ENCODE results near the gene HDAC4.

HDAC4 gene

GRCh38 chr2:239190921-239191885 is 209.6 kb downstream of the HDAC4 start:
- TF ChIP-seq CREB1 (IDR thresholded peaks at IDR 0.05; ENCODE audit: low read depth) (no peak), YY1 (IDR thresholded peaks at IDR 0.05; ENCODE audit: low read depth) (no peak), CEBPB (IDR thresholded peaks at IDR 0.05) (no peak)

- no peak for TF ChIP-seq TAF1 (IDR thresholded peaks at IDR 0.05; ENCODE audit: low read depth)
- TF ChIP-seq RAD21 (IDR thresholded peaks at IDR 0.05; ENCODE audit: low read depth) = no peak
- TF ChIP-seq TCF12 (IDR thresholded peaks at IDR 0.05; ENCODE audit: low read depth) = no peak
- TF ChIP-seq USF1 (IDR thresholded peaks at IDR 0.05) = no peak
- no peak for TF ChIP-seq MAX (IDR thresholded peaks at IDR 0.05)
- TF ChIP-seq EGR1 (IDR thresholded peaks at IDR 0.05) = no peak
- no peak for TF ChIP-seq CEBPB (IDR thresholded peaks at IDR 0.05)
- TF ChIP-seq TEAD4 (IDR thresholded peaks at IDR 0.05) = no peak
- no peak for TF ChIP-seq FOXM1 (IDR thresholded peaks at IDR 0.05; ENCODE audit: borderline replicate concordance, low read depth)
- no peak for TF ChIP-seq YY1 (IDR thresholded peaks at IDR 0.05; ENCODE audit: low read depth)
- TF ChIP-seq ZBTB7A (IDR thresholded peaks at IDR 0.05; ENCODE audit: low read depth) = no peak
- TF ChIP-seq CREB1 (IDR thresholded peaks at IDR 0.05; ENCODE audit: low read depth) = no peak
- TF ChIP-seq EP300 (IDR thresholded peaks at IDR 0.05; ENCODE audit: borderline replicate concordance) = no peak
- TF ChIP-seq REST (IDR thresholded peaks at IDR 0.05; ENCODE audit: low read depth) = no peak
Observed at GRCh38 chr2:239190361-239190760, 210.5 kb downstream of the HDAC4 start.

GRCh38 chr2:239189711-239190131 is 211.1 kb downstream of the HDAC4 start:
- no peak for TF ChIP-seq TAF1 (IDR thresholded peaks at IDR 0.05; ENCODE audit: low read depth)
- no peak for TF ChIP-seq MAX (IDR thresholded peaks at IDR 0.05)
- TF ChIP-seq EGR1 (IDR thresholded peaks at IDR 0.05) = no peak
- TF ChIP-seq ZBTB7A (IDR thresholded peaks at IDR 0.05; ENCODE audit: low read depth) = no peak
- TF ChIP-seq REST (IDR thresholded peaks at IDR 0.05; ENCODE audit: low read depth) = no peak
- no peak for TF ChIP-seq RAD21 (IDR thresholded peaks at IDR 0.05; ENCODE audit: low read depth)
- no peak for TF ChIP-seq YY1 (IDR thresholded peaks at IDR 0.05; ENCODE audit: low read depth)
- TF ChIP-seq FOXM1 (IDR thresholded peaks at IDR 0.05; ENCODE audit: borderline replicate concordance, low read depth) = no peak
- TF ChIP-seq USF1 (IDR thresholded peaks at IDR 0.05) = no peak

- TF ChIP-seq MAX (IDR thresholded peaks at IDR 0.05) (no peak), TAF1 (IDR thresholded peaks at IDR 0.05; ENCODE audit: low read depth) (no peak), ZBTB7A (IDR thresholded peaks at IDR 0.05; ENCODE audit: low read depth) (no peak), TEAD4 (IDR thresholded peaks at IDR 0.05) (no peak), YY1 (IDR thresholded peaks at IDR 0.05; ENCODE audit: low read depth) (no peak), EGR1 (IDR thresholded peaks at IDR 0.05) (no peak), FOXM1 (IDR thresholded peaks at IDR 0.05; ENCODE audit: borderline replicate concordance, low read depth) (no peak), NFIC (IDR thresholded peaks at IDR 0.05) (no peak), REST (IDR thresholded peaks at IDR 0.05; ENCODE audit: low read depth) (no peak), CEBPB (IDR thresholded peaks at IDR 0.05) (no peak), CREB1 (IDR thresholded peaks at IDR 0.05; ENCODE audit: low read depth) (no peak), EP300 (IDR thresholded peaks at IDR 0.05; ENCODE audit: borderline replicate concordance) (no peak), TCF12 (IDR thresholded peaks at IDR 0.05; ENCODE audit: low read depth) (no peak), RAD21 (IDR thresholded peaks at IDR 0.05; ENCODE audit: low read depth) (no peak), USF1 (IDR thresholded peaks at IDR 0.05) (no peak)
Observed at GRCh38 chr2:239188536-239188935, 212.3 kb downstream of the HDAC4 start.

Data from Ishikawa (cell line).